Endothelial cell of umbilical vein (primary cell): ENCODE data around the gene DIABLO. TPM values are rescaled to one million over a fixed set of nuclear protein-coding genes. Genes with fewer than 3 reads are reported as not detected.

Experiments
- BruUV-seq: library from RNA; stranded (reverse); fragments of 400-500 nt; replicated peaks from 2 replicates; lab custom pipeline; 2021; lab: Mats Ljungman, UMichigan
- CTCF ChIA-PET: fragments of 300-600, 350-600 bp; sonication (Branson Sonifier 250); formaldehyde crosslinking; loops from one replicate; lab custom pipeline; 2021; ENCODE audit warnings: antibody characterized with exemption, inconsistent platforms; lab: Charles Lee
- POLR2A ChIA-PET: fragments of 300-600, 350-600 bp; sonication (Branson Sonifier 250); formaldehyde crosslinking; loops from one replicate; lab custom pipeline; 2021; ENCODE audit warnings: antibody characterized with exemption, inconsistent platforms; lab: Charles Lee
- DNase-seq: peaks from one replicate; pipeline ENCODE4 v3.0.0-alpha.2; 2011; ENCODE audit warnings: low read depth, low spot score
- FAIRE-seq: peaks from 2 replicates; lab custom pipeline; 2011; peaks lifted over from hg19 to GRCh38; lab: Jason Lieb, UNC
- H2AFZ ChIP-seq: 2 replicates; pipeline ENCODE4 v1.6.0; 2012; ENCODE audit warnings: low read depth, low read length, control low read depth, inconsistent platforms
- H3K27ac ChIP-seq: 2 replicates; pipeline ENCODE4 v1.5.1; 2011; ENCODE audit warnings: low read depth, mild to moderate bottlenecking, control low read depth, low read length, moderate library complexity; ENCODE audit not compliant: insufficient read depth
- H3K27me3 ChIP-seq, 2 experiments: 2 replicates each; pipeline versions ENCODE4 v1.6.0 to v1.6.1; 2011; ENCODE audit warnings: low read length in 2 of 2, mixed read lengths in 1 of 2; ENCODE audit not compliant: control insufficient read depth in 2 of 2, insufficient read depth in 2 of 2
- H3K36me3 ChIP-seq, 2 experiments: 2 replicates in 1 of 2; 3 replicates in 1 of 2; pipeline ENCODE4 v1.5.1; 2011; ENCODE audit warnings: low read length in 2 of 2, mild to moderate bottlenecking in 1 of 2, moderate library complexity in 1 of 2; ENCODE audit not compliant: control insufficient read depth in 2 of 2, insufficient read depth in 2 of 2; ENCODE audit errors: extremely low read depth in 1 of 2
- H3K4me1 ChIP-seq: 3 replicates; pipeline ENCODE4 v1.5.1; 2011; ENCODE audit warnings: mild to moderate bottlenecking, low read length; ENCODE audit not compliant: control insufficient read depth, insufficient read depth; ENCODE audit errors: extremely low read depth
- H3K4me2 ChIP-seq: 2 replicates; pipeline ENCODE4 v1.6.1; 2011; ENCODE audit warnings: low read length, control low read depth, mixed read lengths; ENCODE audit not compliant: insufficient read depth
- H3K4me3 ChIP-seq, 3 experiments: fragments of 200-600 bp in 1 of 3; sonication (generic), shearing (Covaris generic) in 1 of 3; replicated peaks in 1 of 3; 2 replicates each; pipeline ENCODE4 v1.5.1; 2011 to 2016; ENCODE audit warnings: control low read depth in 3 of 3, low read length in 3 of 3, mild to moderate bottlenecking in 2 of 3, inconsistent platforms in 1 of 3, low read depth in 1 of 3, moderate library complexity in 1 of 3; ENCODE audit not compliant: insufficient read depth in 1 of 3
- H3K79me2 ChIP-seq: 2 replicates; pipeline ENCODE4 v1.6.0; 2012; ENCODE audit warnings: low read length, inconsistent platforms; ENCODE audit not compliant: control insufficient read depth, insufficient read depth
- H3K9ac ChIP-seq: replicated peaks from 2 replicates; pipeline ENCODE3; 2011; ENCODE audit warnings: low read length, control low read depth; ENCODE audit not compliant: insufficient read depth; ENCODE audit errors: extremely low read depth
- H3K9me1 ChIP-seq: replicated peaks from 3 replicates; pipeline ENCODE4 v1.6.0; 2011; ENCODE audit warnings: mild to moderate bottlenecking, low read length; ENCODE audit not compliant: control insufficient read depth, insufficient read depth; ENCODE audit errors: extremely low read depth
- H3K9me3 ChIP-seq: replicated peaks from 2 replicates; pipeline ENCODE4 v1.5.1; 2012; ENCODE audit warnings: low read length, inconsistent platforms; ENCODE audit not compliant: control insufficient read depth, insufficient read depth
- H4K20me1 ChIP-seq: replicated peaks from 2 replicates; pipeline ENCODE3; 2011; ENCODE audit warnings: mild to moderate bottlenecking, low read length; ENCODE audit not compliant: control insufficient read depth, insufficient read depth; ENCODE audit errors: extremely low read depth
- EZH2 ChIP-seq: IDR thresholded peaks from 2 replicates; pipeline ENCODE4 v1.6.1; 2012; ENCODE audit warnings: borderline replicate concordance, low read depth, mild to moderate bottlenecking, moderate library complexity, low read length, inconsistent platforms; ENCODE audit not compliant: severe bottlenecking
- FOS ChIP-seq: IDR thresholded peaks from 2 replicates; pipeline ENCODE4 v1.6.1; 2011; ENCODE audit warnings: mild to moderate bottlenecking, low read length, moderate library complexity, borderline replicate concordance; ENCODE audit not compliant: insufficient read depth
- GATA2 ChIP-seq: IDR thresholded peaks from 2 replicates; pipeline ENCODE4 v1.7.0; 2011; ENCODE audit warnings: low read depth, mild to moderate bottlenecking, moderate library complexity, mixed read lengths, low read length; ENCODE audit not compliant: insufficient read length, insufficient read depth
- JUN ChIP-seq: IDR thresholded peaks from 2 replicates; pipeline ENCODE4 v1.6.1; 2011; ENCODE audit warnings: borderline replicate concordance, low read depth; ENCODE audit not compliant: insufficient read length, insufficient read depth
- MYC ChIP-seq: IDR thresholded peaks from one replicate; pipeline ENCODE4 v1.6.1; 2011; ENCODE audit warnings: mild to moderate bottlenecking, low read depth, low read length
- POLR2A ChIP-seq: IDR thresholded peaks from 2 replicates; pipeline ENCODE4 v1.6.1; 2012; ENCODE audit warnings: low read depth, mild to moderate bottlenecking, control low read depth, low read length
- POLR2AphosphoS5 ChIP-seq: IDR thresholded peaks from 2 replicates; pipeline ENCODE4 v1.6.1; 2012; ENCODE audit warnings: low read depth, mild to moderate bottlenecking, control low read depth, low read length, moderate library complexity; ENCODE audit not compliant: insufficient read depth
- dilution Hi-C: fragments of 300-500 bp; cut with MboI; formaldehyde crosslinking; loops from one replicate; pipeline ENCODE4 v1.15.0; 2019; ENCODE audit warnings: low sequenced_read_pairs; ENCODE audit not compliant: extremely low pct_ligation_motif_present
- intact Hi-C: fragments of 100-400 bp; cut with micrococcal nuclease; formaldehyde crosslinking; loops from one replicate; pipeline ENCODE4 v1.10.0; 2022
- polyA plus RNA-seq, 4 experiments: library from polyadenylated mRNA; depleted of rRNA in 3 of 4; stranded (reverse) in 3 of 4; unstranded in 1 of 4; fragments of >200 nt; gene quantifications; 2 replicates each; pipeline versions ENCODE4 v1.2.1 to v1.2.3, GENCODE V29; 2011 to 2012; ENCODE audit warnings: missing spikeins in 1 of 4
- total RNA-seq: library from RNA; stranded (reverse); gene quantifications from 2 replicates; pipeline ENCODE4 v1.2.3, GENCODE V29; 2021
- TF ChIP-seq, protein P1 (sequence below), 2 donors: IDR thresholded peaks; 1 replicate in 1 of 2; 2 replicates in 1 of 2; pipeline ENCODE4 v1.5.1; 2011; ENCODE audit warnings: low read length in 2 of 2, mild to moderate bottlenecking in 2 of 2, moderate library complexity in 2 of 2, control low read depth in 1 of 2, inconsistent platforms in 1 of 2, low read depth in 1 of 2; ENCODE audit not compliant: insufficient read depth in 1 of 2; ENCODE audit errors: extremely low read depth in 1 of 2
- TF ChIP-seq, protein P2 (sequence below): IDR thresholded peaks from 2 replicates; pipeline ENCODE4 v1.6.1; 2011; ENCODE audit not compliant: insufficient read depth, insufficient read length

Gene DIABLO
- total and polyA plus RNA-seq, 2 donors (not counting 3 experiments of a cell fraction or from before 2014, with no cell fraction given): 49.9 to 55.4 TPM

DNA sequence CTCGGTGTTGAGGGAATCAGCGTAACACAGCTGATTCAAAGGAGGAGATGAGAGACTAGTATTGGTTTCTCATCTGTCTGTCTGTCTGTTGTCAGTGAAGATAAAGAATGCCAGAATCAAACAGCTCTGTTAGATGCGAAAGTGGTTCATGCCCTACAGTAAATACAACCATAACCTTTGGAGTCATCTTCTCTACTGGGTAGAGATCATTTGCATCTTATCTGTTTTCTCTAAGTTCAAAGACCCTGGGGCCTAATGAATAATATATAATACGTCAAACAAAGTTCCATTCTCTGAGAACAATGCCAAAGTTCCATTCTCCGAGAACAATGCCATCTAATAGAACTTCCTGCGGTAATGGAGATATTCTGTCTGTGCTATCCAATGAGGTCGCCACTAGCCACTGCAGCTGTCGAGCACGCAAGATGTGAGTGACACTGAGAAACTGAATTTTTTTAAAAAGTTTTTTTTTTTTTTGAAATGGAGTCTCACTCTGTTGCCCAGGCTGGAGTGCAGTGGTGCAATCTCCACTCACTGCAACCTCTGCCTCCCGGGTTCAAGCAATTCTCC lies 58.4 kb downstream of the DIABLO start:
- H3K4me3 ChIP-seq: no peak overlapping the region
- no peak for DNase-seq
- no TSS peak for BruUV-seq
- H3K9ac ChIP-seq: no peak overlapping the region
- no peaks in the 10 kb centered on the region for H3K4me1 ChIP-seq
- H3K36me3 ChIP-seq: no peaks in the 10 kb centered on the region
- no peak overlapping the region for H2AFZ ChIP-seq
- H3K9me3 ChIP-seq: no peaks in the 10 kb centered on the region
- no peak overlapping the region for H3K4me2 ChIP-seq
- intact Hi-C loops: no loop called here
- no peak overlapping the region for H3K27ac ChIP-seq
- dilution Hi-C loops: no loop called here
- POLR2A ChIA-PET: no interaction called here
- no peak for FAIRE-seq
- TF ChIP-seq, protein P1, sequence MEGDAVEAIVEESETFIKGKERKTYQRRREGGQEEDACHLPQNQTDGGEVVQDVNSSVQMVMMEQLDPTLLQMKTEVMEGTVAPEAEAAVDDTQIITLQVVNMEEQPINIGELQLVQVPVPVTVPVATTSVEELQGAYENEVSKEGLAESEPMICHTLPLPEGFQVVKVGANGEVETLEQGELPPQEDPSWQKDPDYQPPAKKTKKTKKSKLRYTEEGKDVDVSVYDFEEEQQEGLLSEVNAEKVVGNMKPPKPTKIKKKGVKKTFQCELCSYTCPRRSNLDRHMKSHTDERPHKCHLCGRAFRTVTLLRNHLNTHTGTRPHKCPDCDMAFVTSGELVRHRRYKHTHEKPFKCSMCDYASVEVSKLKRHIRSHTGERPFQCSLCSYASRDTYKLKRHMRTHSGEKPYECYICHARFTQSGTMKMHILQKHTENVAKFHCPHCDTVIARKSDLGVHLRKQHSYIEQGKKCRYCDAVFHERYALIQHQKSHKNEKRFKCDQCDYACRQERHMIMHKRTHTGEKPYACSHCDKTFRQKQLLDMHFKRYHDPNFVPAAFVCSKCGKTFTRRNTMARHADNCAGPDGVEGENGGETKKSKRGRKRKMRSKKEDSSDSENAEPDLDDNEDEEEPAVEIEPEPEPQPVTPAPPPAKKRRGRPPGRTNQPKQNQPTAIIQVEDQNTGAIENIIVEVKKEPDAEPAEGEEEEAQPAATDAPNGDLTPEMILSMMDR (IDR thresholded peaks at IDR 0.05; ENCODE audit: extremely low read depth in 1 of 2, insufficient read depth in 1 of 2, low read depth in 1 of 2, low read length in 2 of 2): no peak
- TF ChIP-seq EZH2: no peak
- no peak for TF ChIP-seq POLR2A
- no peak for TF ChIP-seq FOS
- no peak for TF ChIP-seq GATA2
- no peak for TF ChIP-seq MYC
- TF ChIP-seq POLR2AphosphoS5: no peak
- TF ChIP-seq, protein P2, sequence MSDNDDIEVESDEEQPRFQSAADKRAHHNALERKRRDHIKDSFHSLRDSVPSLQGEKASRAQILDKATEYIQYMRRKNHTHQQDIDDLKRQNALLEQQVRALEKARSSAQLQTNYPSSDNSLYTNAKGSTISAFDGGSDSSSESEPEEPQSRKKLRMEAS: no peak
- TF ChIP-seq JUN: no peak
- CTCF ChIA-PET: interaction anchor here (0.9 to 1.8 kb wide), 2 partner anchors 23 to 36 kb away, joined by 3 to 8 read pairs; no protein-coding TSS in a partner anchor
- no peaks in the 10 kb centered on the region for H4K20me1 ChIP-seq
- H3K9me1 ChIP-seq: no peaks in the 10 kb centered on the region
- peaks cover 0 to 3% of the 10 kb centered on the region in 2 experiments for H3K27me3 ChIP-seq
- no peaks in the 10 kb centered on the region for H3K79me2 ChIP-seq
